OCI-M2 (cell line): ENCODE data around the gene HORMAD2.

ENCODE experiments used
- DNase-seq: peaks from one replicate; lab custom pipeline; 2025; ENCODE audit not compliant: unreplicated experiment; lab: John Stamatoyannopoulos, UW

HORMAD2 gene, protein sequence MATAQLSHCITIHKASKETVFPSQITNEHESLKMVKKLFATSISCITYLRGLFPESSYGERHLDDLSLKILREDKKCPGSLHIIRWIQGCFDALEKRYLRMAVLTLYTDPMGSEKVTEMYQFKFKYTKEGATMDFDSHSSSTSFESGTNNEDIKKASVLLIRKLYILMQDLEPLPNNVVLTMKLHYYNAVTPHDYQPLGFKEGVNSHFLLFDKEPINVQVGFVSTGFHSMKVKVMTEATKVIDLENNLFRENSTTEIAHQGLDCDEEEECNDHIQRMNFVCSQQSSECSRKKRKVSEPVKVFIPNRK

DNA sequence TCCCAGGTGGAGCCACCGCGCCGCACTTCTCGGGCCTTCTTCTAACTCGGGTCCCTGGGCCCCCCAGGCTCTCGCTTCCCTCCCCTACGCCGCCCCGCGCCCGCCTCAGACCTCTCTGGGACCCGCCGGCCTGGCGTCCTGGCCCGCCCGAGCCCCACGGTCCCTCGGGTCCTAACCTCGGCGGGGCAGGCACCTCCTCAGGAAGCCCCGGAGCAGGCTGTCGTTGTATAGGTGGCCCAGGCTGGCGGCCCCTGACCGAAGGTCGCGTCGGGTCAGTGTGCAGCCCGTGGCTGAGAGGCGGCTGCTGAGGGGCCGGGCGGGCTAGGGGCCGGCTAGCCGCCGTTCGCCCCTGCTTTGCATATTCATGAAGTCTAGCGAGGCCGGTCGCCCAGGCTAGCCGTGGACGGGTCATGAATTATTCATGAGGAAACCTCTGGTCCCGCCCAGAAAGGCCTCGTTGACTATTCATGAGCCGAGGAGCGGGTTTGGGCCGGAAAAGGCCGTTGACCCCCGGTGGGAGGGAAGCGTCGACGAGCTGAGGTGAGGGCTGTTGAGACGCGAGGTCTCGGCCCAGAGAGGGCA lies at the start of gene HORMAD2:
Gene HORMAD2, plus strand, starts transcription at position 513 of the 582 bp plus-strand sequence. CDS start 13,489 bp downstream, outside the sequence.
- DNase-seq = no peak

DNA sequence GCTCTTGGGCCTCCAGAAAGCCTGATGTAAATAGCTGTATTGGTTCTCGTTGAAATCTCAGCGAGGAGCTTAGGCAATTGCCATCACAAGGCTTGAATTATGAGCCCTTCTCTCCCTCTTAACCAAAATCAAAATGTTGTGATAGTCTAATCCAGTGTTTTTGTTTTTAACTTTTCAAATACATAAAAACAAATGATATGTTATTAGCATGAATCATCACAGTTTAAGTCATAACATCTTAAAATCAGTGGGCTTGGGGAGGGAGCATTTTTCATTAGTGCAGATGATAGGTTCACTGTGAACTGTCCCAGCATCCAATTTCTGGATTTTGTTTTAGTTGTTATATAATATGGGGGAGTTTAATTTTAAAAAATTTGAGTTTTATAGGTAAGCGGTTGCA lies 48.9 kb upstream of the HORMAD2 start:
- no peak for DNase-seq

DNA sequence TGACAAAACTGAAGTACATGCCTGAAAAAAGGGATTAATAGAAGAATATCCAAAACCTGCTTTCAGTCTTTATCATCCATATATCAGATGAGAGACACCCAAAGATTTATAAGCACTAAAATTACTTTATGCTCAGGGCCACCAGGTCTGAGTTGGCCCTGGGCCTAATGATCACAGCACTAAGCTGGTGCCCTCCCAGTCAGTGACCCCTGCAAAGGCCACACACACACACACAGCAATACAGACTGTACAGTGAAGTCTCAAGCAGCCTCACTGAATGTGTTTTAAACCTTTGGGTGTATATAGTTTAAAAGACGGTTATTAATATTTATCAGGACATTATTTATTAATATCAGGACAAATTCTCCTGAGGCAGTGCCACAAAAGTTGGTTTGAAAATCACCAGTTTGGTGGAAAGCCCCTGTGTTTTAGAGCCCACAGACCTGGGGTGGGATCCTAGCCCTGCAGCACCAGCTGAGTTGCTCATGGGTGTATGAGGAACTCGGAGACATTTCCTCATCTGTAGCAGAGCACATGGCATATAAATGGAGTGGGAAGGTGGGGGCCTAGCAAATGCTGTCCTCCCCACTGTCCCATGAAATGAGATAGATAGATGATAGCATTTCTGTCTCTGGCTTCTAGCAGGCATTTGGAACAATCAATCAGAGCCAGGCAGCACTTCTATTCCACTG lies 48.4 kb upstream of the HORMAD2 start:
- DNase-seq = no peak

DNA sequence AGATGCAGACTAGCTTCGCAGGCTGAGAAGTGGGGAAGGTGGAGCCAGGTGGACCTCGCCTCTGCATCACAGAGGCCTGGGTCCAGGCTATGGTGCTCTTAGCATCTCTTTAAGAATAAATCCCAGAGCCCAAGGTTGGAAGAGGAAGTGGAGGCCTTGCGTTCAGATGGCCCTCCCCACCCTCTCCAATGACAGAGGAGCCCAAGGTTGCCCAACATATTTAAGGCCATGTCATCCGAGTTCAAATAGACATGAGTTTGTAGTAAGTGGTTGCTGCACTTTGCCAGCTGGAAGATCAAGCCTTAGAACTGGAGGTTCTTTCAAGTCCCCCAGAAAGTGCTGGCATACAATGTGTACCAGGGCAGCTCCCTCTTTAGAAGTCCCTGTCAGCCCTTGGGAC lies 47.1 kb upstream of the HORMAD2 start:
- no peak for DNase-seq

DNA sequence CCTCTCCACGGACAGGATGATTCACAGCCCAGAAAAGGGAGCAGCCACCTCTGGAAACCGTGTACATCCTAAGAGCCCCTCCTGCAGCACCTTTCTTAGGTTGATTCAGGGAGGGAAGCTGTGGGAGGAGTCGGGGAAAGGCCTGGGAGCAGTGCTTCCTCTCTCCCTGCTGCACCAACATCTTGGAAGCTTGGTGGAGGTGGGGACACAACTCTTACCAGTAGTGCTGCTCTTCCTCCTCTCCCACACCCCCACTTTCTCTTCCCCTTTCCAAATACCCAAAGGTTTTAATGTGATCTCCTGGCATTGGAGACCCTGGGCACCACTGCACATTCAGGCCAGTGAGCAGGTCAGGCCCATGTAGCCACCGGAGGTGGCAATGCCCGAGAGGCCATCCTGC lies 46.4 kb upstream of the HORMAD2 start:
- no peak for DNase-seq

DNA sequence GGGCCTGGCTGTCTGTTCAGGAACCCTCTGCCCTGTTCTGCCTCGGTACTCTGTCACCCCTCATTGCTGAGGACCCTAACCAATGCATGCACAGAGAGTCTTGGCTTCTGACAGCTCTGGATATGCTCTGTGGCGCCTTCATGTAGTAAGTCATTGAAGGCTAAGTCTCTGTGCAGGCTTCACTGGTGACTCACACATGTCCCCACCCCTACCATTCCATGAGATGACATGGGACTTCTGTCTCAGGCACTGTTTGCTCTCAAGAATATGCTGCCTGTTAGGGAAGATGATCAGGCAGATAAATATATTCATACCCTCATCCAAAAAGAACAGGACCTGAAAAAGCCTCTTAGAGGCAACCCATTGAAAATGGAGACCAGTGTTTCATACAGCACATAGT lies 43.6 kb upstream of the HORMAD2 start:
- DNase-seq = no peak

DNA sequence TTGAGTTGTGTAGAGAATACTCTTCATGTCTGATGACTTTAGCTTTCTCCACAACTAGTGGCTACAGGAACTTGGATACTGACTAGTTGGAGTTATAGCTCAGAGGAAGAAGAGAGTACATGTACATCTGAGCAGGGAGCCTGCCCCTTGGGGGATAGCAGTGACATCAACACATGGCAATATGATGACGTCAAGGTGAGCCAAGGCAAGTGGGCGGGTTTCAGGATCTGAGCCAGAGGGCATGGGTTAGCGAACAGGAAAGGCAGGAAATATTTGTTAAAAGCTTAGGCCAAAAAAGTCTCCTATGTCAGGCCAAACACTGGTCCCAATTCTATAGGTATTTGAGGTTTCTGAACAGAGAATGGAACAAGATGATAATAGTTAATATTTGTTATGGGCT lies 42.0 kb upstream of the HORMAD2 start:
- DNase-seq = no peak

DNA sequence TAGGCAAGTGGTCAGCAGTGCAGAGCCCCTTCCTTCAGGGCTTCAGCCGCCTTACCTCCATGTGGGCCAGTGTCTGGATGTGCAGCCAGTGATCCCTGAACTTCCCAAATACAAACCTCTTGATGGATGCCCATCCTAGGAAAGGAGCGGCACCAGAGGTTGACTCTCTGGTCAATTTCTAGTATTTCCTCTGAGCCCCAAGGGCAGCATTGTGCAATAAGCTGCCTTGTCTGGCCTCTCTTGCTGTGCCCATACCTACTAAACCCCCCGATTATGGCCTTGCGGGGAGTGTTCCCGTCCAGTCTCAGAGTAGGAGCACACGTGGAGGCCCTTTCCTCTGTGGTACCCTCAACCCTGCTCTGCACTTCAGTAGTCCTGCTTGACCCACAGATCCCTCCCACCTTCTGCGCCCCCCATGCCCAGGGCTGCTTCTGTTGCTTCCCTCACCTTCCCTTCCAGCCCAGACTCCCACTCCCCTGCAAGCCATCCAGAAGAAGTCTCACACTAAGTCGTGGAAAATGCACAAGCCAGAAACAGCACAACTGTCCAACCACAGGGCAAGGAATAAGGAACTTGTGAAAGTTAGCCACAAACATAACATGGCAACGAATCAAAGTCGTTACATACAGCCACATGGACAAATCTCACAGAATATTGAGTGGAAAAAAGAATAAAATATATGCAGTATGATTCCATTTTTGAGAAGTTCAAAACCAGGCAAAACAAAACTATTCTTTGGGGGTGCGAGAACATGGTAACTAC lies 39.6 kb upstream of the HORMAD2 start:
- no peak for DNase-seq

DNA sequence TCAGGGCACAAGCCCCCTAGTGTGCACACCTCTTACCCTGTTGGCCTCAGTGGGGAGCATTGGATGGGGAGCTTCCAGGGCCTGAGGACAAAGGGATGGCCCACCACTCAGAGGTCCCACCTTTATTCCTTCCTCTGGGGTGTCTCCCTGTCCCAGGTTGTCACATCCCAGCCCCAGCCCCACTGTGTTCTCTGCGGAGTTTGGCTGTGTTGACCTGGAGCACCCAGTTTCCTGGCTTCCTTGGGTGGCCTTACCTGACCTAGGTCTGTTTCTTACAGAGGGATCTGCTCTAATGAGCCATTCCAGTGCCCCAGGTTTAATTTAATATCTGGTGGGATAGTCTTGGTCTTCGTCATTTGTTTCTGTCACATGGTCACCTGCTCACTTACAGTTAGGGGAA lies 38.8 kb upstream of the HORMAD2 start:
- no peak for DNase-seq

DNA sequence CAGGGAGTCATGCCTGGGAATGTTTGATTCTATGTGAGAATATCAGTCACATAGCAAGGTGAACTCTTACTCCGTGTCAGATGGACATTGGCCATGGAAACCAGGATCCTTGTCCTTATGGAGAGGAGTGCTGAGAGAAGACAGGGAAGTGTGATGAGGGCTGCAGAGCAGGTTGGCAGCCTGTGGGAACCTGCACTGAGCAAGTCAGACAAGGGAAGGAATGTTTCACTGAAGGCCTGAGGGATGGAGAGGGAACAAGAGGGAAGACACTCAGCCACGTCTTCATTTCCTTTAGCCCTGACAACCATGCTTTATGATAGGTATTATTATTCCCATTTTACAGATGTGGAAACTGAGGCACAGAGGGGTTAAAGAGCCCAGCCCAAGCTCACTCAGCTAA lies 38.4 kb upstream of the HORMAD2 start:
- no peak for DNase-seq

DNA sequence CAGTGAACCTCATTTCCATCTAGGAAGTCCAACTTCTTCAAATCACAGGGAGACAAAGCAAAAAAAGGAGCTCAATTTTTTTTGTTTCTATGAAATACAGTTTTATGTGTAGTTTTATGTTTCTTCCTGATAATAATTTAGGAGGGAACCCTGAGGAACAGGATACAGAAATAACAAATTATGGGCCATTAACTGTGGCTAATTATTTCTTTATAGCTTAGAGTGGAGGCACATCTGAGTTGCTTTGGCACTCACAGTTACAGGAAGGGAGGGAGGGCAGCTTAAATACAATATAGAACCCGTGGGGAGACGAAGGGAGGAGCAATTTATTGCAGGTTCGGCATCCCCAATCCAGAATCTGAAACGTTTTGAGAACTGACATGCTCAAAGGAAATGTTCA lies 37.1 kb upstream of the HORMAD2 start:
- DNase-seq = no peak

DNA sequence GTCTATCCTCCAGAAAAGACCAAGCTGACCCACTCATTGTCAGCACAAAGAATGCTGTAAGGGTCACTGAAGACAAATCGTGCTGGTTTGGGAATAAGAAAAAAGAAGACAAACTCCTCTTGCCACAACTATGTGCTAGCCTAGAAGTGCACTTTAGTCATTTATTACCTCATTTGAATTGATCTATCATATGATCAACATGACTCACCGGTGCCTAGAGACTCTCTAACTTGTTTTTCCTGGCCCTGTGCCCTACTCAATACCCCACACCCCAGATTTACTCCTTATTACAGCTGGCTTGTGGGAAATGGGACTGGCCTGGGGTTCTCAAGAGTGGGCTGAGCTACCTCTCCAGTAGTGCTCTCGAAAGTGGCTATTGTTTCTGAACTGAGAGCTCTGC lies 35.9 kb upstream of the HORMAD2 start:
- DNase-seq = no peak

DNA sequence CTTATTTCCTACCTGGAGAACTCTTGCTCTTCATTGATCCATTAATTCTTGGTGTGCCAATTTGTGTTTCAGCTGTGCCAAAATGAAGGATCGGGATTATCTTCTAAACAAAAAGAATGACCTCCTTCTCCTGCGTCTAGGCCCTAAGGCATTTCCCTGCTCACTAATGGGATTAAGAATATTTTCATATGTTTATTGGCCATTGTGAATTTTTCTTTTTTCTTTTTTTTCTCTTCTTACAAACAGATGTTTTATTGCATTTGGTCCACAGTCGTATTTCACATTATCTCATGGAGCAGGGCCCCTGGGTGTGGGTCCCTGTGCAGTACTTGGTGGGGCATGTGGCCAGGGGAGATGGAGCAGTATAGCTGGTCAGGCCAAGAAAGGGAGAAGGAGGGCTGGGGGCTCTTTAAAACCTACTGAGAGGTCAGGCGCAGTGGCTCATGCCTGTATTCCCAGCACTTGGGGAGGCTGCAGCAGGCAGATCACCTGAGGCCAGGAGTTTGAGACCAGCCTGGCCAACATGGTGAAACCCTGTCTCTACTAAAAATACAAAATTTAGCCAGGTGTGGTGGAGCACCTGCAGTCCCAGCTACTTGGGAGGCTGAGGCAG lies 35.3 kb upstream of the HORMAD2 start:
- DNase-seq = no peak

DNA sequence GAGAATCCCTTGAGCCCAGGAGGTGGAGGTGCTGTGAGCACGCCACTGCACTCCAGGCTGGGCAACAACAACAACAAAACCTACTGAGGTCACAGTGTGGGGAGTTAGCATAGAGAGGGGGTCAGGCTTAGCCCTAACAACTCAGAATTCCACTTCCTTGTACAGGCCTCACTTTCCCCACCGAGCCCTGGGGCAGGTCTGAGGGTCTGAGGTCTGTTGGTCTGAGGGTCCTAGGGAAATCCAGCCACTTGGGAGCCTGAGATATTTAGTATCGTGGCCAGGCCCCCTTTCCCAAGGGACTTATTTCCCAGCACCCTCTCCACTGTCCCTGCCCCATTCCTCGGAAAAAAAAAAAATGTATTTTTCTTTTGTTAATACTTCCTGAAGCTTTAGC lies 34.8 kb upstream of the HORMAD2 start:
- DNase-seq = no peak

DNA sequence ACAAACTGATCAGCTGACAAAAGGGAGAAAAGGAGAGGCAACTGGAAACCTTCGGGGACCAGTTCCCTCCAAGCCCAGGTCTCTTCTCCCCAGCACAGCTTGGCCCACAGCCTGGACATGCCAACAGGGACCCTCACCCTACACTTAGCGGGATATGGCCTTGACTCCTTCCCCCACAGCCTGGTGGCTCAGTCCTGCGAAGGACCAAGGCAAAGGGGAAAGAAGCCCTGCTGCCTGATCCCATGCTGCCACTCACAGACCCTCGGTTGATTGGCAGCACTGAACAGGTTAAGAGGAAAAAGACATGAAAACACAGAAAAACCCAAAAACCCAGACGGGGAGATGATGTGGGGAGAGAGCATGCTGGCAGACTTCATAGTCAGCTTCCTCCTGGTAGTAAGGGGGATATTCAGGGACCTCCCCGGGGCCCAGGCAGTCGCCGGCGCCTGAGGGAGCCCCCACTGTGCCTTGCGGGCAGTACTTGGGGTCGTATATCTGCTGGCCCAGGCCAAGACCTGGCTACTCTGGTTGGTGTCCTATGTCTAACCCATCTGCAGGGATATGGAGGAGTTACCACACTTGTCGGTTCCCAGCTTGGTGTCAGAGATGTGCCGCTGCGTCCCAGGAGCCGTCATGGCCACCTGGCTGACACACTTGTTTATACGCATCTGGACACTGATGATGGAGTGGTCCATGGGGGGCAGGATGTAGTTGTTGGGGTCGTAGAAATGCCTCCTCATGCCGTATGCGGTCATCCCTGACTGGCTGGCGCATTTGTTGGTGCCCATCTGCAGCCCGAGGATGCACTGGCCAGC lies 34.2 kb upstream of the HORMAD2 start:
- DNase-seq = no peak

DNA sequence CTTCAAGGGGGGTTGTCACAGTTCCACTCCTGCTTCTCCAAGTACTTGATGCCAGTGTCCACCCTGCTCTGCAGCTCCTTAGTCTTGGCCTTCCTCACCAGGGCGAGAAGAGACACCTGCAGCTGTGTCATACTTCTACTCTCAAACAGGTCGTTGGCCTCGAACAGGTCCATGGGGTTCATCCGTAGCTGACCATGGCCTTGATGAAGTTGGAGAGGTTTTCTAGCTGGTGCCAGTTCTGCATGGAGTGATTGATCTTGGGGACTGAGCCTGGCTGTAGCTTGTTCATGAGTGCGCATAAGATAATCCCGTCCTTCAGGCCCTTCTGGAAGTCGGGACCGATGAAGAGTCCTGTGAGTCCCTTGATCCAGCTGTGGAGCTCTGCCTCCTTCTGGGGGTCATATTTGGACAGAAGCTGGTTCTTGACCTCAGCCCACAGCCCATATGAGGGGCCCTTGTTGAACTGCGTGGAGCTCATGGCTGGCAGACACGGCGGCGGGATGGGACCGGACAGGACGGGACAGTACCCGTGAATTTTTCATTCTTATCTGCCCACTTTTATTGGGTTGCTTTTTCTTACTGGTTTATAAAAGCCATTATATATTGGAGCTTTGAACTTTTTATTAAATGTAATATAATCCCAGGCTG lies 33.4 kb upstream of the HORMAD2 start:
- no peak for DNase-seq

DNA sequence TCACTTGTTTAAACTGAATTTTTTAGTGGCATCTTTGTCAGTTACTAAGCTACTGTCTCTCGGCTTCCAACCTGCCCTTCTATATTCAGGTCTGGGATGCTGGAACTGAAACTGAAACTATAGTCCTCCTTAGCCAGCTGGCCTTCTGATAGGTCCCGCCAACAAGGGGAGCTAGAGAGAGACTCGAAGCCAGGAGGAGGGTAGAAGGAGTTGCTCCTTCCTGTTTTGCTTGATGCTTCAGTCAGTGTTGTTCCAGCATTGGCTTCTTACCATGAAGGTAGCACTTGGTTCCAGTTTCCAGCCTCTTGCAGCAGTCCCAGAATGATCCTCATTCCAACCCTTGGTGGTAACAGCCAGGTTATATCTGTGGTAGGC lies 32.9 kb upstream of the HORMAD2 start:
- DNase-seq = no peak

DNA sequence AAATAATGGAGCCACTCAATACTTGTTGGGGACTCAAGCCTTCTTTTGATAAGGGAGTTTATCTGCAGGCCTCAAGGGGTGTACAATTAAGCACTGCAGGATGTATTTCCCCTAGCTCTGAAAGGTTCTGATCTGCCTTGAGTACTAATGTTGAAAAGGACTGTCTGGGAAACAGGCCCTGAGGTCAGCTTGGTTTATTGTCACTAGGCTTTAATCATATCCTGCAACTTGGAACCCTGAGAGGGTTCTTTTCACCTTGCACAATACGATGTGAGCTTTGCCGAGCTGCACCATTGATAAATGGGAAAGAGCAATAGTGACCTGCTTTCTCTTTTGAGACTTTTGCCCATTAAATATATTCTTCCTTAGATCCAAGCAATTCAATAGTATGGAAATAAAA lies 31.6 kb upstream of the HORMAD2 start:
- DNase-seq = no peak

DNA sequence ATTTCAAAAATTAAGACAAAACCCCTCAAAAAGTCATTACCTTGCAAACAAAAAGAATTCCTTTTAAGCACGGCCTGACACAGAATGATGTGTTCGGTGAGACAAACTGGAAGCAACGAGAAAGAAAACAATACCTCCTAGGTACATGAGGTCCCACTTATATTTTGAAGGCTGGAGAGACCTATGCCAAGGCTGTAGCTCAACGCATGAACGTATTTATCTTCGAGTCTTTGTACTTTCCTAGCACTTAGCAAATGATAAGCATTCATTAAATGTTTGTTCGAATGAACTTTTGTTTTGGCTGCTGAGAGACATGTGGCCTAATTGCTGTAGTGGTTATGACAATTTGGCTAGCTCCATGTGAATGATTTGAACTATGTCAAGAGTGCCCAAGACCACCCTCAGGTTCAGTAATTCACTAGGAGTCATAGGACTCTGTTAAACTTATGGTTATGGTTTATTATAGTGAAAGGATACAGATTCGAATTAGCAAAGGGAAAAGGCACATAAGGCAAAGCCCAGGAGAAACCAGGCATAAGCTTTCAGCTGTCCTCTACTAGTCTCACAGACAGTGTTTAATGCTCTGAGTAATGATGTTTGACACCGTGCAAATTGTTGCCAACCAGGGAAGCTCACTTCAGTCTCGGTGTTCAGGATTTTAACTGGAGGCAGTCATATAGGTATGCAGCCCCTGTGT lies 26.0 kb upstream of the HORMAD2 start:
- no peak for DNase-seq

DNA sequence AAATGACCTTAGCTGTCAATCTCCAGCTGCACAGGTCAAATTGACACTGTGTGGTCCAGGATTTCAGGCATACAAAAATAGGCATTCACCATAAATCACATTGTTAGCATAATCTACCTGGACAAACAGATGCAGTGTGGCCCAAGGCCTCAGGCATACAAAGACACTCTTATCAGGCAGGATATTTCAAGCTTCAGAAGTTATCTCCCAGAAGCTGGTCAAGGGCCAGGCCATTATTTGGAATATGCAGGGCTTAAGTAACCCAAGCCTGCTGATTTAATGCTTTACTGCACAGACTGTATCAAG lies 25.5 kb upstream of the HORMAD2 start:
- no peak for DNase-seq
